SIG-M5 treated with dmso at 0.1 percent for 504 hours (cell line): ENCODE data around the gene PXYLP1.
A peak's percentile ranks its signal among the peaks of the same experiment; 100 is the strongest.

ENCODE experiments used
- DNase-seq: peaks from one replicate; lab custom pipeline; 2025; ENCODE audit not compliant: unreplicated experiment; lab: John Stamatoyannopoulos, UW

The PXYLP1 gene

GRCh38 chr3:141271279-141272030 lies 39.8 kb downstream of the PXYLP1 start:
- no peak for DNase-seq

GRCh38 chr3:141272906-141273662 lies 41.5 kb downstream of the PXYLP1 start:
- DNase-seq: no peak

DNA sequence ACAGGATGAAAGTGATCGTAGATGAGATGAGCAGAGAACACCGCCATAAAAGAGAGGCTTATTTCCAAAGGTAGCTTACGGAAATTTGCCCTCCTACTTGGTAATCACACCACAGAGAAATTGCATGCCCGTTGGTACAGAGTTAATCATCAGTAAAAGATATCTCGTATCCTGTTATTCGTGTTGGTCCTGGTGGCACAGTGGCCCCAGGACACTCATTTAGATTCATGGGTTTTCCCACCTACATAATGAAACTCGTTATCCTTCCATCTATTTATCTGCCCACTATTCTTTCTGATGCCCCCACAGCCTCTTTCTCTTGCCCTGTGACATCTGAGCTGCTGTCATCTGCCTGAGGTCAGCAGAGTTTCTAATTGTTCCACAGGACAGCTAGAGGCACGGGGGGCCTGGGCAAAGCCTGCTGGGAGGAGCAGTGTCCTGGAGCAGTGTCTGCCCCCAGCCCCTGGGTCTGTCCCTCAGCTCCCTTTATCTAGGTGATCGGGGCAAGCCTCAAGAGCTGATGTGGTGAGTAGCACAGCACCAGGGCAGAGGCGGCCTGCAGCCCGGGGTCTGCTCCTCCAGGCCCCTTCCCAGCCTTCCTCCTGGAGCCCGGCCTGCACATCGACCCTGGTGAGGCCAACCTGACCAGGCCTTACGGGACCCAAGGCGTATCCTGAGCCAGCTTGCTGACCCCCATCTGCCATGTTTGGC lies 42.2 kb downstream of the PXYLP1 start:
- no peak for DNase-seq

DNA sequence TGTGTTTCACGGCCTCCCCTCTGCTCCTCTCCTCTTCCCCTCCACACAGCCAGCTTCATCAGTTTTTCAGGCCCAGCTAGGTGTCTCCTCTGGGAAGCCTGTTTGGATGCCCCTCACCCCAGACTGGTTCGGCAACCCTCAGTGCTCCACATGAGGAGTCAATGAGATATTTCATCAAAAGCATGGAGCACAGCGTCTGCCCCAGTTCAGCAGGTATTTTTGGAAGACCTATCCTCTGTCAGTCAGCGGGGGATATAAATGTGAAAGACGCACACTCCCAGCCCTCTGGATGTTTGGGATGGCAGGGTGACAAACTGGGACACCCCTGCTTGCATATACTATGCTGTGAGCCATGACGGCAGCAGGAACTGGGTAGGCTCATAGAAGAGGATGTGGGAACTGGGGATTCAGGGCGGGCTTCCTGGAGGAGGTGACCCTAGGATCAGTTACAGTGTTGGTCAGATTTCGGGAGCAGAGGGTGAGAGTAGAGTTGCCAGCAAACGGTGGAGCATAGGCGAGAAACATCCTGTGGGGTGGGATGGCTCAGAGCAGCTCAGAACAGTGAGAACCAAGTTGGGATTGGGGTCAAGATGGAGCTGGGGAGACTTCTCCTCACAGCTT lies 42.9 kb downstream of the PXYLP1 start:
- DNase-seq: no peak

- peak; percentile 18 for DNase-seq
Observed at GRCh38 chr3:141275032-141275422, 43.4 kb downstream of the PXYLP1 start.

DNA sequence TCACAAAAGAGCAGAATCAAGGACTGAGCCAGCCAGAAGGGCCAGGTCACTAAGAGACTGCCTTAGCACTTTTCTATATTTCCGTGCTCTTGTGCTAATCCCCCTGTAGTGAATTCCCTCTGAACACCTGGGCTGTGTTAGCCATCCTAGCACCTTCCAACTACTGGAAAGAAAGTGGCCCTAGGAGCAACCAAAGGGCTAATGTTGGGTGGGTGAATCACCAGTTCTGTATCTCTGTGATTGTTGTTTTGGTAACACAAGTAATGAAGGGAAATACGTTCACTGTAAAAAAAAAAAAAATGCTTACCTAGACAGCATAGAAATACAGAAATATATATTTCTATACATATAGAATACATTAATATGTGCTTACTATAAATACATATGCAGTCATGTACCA lies 43.9 kb downstream of the PXYLP1 start:
- no peak for DNase-seq

DNA sequence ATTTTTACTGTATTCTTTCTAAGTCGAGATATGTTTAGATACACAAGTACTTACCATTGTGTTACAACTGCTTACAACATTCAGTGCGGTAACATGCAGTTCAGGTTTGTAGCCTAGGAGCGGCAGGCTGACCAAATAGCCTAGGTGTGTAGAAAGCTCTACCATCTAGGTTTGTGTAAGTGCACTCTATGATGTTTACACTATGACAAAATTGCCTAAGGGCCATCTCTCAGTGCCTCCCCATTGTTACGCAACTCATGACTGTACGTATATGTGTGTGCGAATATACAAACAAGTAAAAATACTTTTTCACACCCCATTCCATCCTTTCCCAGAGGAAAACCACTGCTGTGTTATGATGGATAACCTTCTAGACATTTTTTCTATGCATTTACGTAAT lies 44.3 kb downstream of the PXYLP1 start:
- peak; percentile 81 for DNase-seq

DNA sequence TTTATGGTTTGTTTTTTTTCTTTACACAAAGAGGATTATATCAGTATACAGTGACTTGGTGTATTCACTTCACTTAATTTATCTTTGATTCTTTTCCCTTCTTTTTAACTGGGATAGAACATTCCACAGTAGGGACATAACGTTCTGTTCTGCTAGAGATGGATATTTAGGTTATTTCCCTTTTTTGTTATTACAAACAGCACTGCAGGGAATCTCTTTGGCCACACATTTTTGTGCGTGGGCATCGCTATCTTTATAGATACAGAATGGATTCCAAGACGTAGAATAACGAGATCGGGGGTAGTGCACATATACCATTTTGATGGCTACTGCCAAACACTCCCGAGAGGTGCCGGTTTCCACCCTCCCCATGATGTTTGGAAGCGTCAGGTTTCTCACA lies 44.8 kb downstream of the PXYLP1 start:
- no peak for DNase-seq

DNA sequence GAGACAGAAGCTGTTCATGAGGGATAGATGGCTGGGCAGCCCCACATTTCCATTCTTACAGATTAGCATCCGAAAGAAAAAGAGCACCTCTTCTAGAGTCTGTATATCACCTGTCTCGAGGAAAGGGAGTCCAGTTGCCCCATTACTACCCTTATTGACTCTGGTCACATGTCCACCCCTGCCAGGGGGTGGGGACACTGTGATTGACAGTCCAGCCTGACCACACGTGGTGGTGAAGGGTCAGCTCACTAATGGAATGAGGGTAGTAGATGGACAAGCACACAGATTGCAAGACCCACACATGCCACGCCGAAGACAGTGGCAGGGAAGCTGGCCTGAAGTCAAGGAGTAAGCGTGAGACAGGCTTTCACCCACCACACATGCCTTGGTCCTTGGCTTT lies 45.8 kb downstream of the PXYLP1 start:
- DNase-seq: no peak

- DNase-seq: no peak
Observed at GRCh38 chr3:141278196-141279076, 46.8 kb downstream of the PXYLP1 start.

DNA sequence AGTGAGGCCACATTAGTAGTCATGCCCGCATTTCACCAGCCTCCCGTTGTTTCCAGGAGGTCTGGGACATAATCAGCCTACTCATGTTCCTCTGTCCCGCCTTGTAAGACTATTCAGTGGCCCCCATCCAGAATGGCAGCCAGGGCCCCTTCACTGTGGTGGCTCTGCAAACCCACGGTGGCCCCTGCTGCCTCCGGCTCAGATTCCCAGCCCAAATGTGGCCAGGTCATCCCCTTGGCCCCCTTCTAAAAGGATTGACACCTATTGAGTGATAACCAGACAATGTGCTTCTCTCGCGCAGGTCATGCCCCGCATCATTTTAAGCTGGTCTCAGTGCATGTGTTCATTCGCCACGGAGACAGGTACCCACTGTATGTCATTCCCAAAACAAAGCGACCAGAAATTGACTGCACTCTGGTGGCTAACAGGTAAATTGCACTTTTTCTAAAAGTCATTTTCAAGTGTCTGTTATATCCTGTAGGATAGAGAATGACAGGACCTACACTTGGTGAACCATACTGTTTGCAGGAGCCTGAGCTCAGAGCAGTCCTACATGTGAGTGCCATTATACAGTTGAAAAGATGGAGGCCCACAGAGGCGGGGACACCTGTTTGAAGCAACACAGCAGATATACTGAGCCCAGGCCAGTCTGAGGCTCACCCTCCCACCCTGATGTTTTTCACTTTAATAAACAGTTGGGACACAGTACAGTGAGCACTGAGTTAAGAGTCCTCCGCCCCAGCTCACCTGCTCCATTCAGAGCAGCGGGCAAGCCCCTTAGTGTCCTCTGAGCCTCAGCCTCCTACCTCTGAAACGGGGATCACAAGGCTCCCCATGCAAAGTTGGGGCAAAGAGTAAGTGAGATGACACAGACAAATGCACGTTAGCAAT lies 47.7 kb downstream of the PXYLP1 start:
- peak; percentile 24 for DNase-seq

DNA sequence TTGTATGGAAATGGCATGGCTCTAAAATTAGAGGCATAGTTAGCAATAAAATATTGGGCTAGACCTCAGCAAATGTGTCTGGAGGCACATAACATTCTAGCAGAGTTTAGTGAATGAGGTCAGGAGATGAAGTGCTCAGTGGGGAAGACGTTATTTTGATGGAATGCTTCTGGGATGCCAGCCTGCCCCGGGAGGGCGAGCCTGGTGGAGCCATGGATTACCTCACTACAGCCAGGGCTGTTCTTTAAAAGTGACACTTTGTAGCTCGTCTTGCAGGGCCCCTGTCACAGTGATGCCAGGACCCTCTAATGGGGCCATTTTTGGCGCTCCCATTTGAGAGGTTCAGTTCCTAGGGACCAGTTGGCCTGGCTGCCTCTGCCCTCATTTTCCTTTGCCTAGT lies 48.5 kb downstream of the PXYLP1 start:
- no peak for DNase-seq

GRCh38 chr3:141280690-141281089 lies 49.1 kb downstream of the PXYLP1 start:
- no peak for DNase-seq

DNA sequence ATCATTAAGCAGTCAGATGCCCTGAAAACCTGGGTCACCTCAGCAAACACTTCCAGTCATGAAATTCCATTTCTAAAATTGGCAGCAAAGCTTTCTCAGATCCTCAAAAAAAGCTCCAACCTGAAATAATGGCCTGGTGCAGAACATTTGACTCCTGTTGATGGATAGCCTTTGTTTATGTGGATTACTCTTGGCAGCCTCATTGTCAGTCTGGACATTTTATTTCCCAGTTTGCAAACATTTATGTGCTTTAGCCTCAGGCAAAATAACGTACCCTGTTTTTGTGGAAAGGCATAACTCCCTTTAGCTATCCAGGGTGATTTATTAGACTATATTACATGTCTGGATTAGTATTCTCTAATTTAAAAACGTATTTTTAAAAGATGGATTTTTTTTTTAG lies 53.9 kb downstream of the PXYLP1 start:
- DNase-seq: no peak

GRCh38 chr3:141286856-141287255 lies 55.2 kb downstream of the PXYLP1 start:
- no peak for DNase-seq

DNA sequence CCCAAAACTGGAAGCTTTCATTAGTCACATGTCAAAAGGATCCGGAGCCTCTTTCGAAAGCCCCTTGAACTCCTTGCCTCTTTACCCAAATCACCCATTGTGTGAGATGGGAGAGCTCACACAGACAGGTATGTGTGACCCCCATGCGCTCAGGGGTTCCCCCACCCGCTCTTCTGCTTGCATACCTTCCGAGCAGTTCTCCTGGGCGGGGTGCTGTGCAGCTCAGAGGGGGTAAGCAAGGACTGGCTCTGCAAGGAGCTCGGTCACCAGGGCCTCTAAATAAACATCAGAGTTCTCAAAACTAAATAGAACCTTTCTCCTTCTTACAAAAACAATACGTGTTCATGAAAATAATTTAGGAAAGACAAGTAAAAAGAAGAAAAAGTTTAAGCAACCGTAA lies 55.7 kb downstream of the PXYLP1 start:
- no peak for DNase-seq

DNA sequence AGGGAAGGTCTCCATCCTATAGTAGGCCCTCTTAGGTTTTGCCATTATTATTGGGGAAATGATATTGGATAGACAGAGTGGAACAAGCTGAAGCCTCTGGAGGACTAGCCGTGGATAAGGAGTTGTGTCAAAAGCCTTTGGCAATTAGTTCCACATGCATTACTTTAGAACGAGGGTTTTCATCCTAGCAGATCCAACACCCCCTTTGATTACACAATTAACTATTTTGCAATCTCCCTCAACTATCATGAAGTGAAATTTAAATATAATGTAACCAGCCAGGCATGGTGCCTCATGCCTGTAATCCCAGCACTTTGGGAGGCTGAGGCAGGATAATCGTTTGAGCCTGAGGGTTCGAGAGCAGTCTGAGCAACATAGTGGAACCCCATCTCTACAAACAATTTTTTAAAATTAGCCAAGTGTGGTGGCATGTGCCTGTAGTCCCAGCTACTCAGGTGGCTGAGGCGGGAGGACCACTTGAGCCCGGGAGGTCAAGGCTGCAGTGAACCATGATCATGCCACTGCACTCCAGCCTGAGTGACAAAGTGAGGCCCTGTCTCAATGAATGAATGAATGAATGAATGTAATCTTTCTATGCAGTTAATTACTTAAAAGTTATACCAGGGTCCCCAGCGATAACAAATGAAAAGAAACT lies 56.8 kb downstream of the PXYLP1 start:
- DNase-seq: peak; percentile 67

GRCh38 chr3:141289228-141289772 lies 57.7 kb downstream of the PXYLP1 start:
- no peak for DNase-seq
